ENCODE results near the gene PALD1.

- no peak for TF ChIP-seq CTCF (IDR thresholded peaks at IDR 0.05)
- no peak for TF ChIP-seq POLR2AphosphoS5 (IDR thresholded peaks at IDR 0.05)
- no peak for TF ChIP-seq EP300 (IDR thresholded peaks at IDR 0.05)
Observed at GRCh38 chr10:70555371-70555770, 76.8 kb downstream of the PALD1 start.

Data from suprapubic skin (tissue), 4 donors.